Parathyroid adenoma (tissue), 2 donors: ENCODE measurements around the gene C13orf46.

Source experiments
- H2AFZ ChIP-seq: fragments of 300-600 bp; sonication (generic); one replicate; pipeline ENCODE4 v1.7.0; 2017; ENCODE audit warnings: antibody characterized with exemption, mild to moderate bottlenecking
- H3K27ac ChIP-seq: fragments of 300-600 bp; sonication (generic); one replicate; pipeline ENCODE4 v1.7.0; 2017
- H3K27me3 ChIP-seq: fragments of 300-600 bp; sonication (generic); one replicate; pipeline ENCODE4 v1.7.0; 2017; ENCODE audit warnings: low read length; ENCODE audit not compliant: control insufficient read depth, insufficient read depth
- H3K36me3 ChIP-seq: fragments of 300-600 bp; sonication (generic); one replicate; pipeline ENCODE4 v1.7.0; 2017; ENCODE audit warnings: low read length; ENCODE audit not compliant: control insufficient read depth, insufficient read depth
- H3K4me1 ChIP-seq: fragments of 300-600 bp; sonication (generic); one replicate; pipeline ENCODE4 v1.7.0; 2017; ENCODE audit warnings: control low read depth
- H3K4me2 ChIP-seq: fragments of 300-600 bp; sonication (generic); one replicate; pipeline ENCODE4 v1.7.0; 2017; ENCODE audit warnings: low read length
- H3K4me3 ChIP-seq: fragments of 300-600 bp; sonication (generic); one replicate; pipeline ENCODE4 v1.7.0; 2017; ENCODE audit warnings: low read depth, low read length
- H3K79me2 ChIP-seq: fragments of 300-600 bp; sonication (generic); one replicate; pipeline ENCODE4 v1.7.0; 2017; ENCODE audit warnings: control low read depth
- H3K9ac ChIP-seq: fragments of 300-600 bp; sonication (generic); one replicate; pipeline ENCODE4 v1.7.0; 2017; ENCODE audit warnings: mild to moderate bottlenecking
- H3K9me3 ChIP-seq: fragments of 300-600 bp; sonication (generic); one replicate; pipeline ENCODE4 v1.7.0; 2017; ENCODE audit warnings: low read length; ENCODE audit not compliant: control insufficient read depth
- CTCF ChIP-seq: fragments of 300-600 bp; sonication (generic); IDR thresholded peaks from one replicate; pipeline ENCODE4 v1.7.0; 2017; ENCODE audit warnings: antibody characterized with exemption, mild to moderate bottlenecking
- donor health status: primary hyperparathyroidism.

The C13orf46 gene

GRCh38 chr13:113939129-113939943 lies 34.5 kb downstream of the C13orf46 start:
- no peaks in the 10 kb centered on the region for H3K27me3 ChIP-seq
- no peak overlapping the region for H2AFZ ChIP-seq
- H3K9me3 ChIP-seq, result no peaks in the 10 kb centered on the region
- H3K4me1 ChIP-seq, result no peaks in the 10 kb centered on the region
- no peak overlapping the region for H3K9ac ChIP-seq
- H3K36me3 ChIP-seq, result no peaks in the 10 kb centered on the region
- no peak for TF ChIP-seq CTCF
- H3K27ac ChIP-seq, result no peak overlapping the region
- no peak overlapping the region for H3K4me2 ChIP-seq
- H3K79me2 ChIP-seq, result no peaks in the 10 kb centered on the region
- H3K4me3 ChIP-seq, result no peak overlapping the region

- no peak overlapping the region for H3K4me2 ChIP-seq
- H2AFZ ChIP-seq, result no peak overlapping the region
- no peaks in the 10 kb centered on the region for H3K27me3 ChIP-seq
- no peak overlapping the region for H3K27ac ChIP-seq
- no peak for TF ChIP-seq CTCF
- H3K4me3 ChIP-seq, result no peak overlapping the region
- H3K9ac ChIP-seq, result no peak overlapping the region
- H3K36me3 ChIP-seq, result no peaks in the 10 kb centered on the region
- no peaks in the 10 kb centered on the region for H3K79me2 ChIP-seq
- no peaks in the 10 kb centered on the region for H3K9me3 ChIP-seq
- H3K4me1 ChIP-seq, result no peaks in the 10 kb centered on the region
Measured at GRCh38 chr13:113938716-113939115, 35.2 kb downstream of the C13orf46 start.

GRCh38 chr13:113938246-113938645 lies 35.6 kb downstream of the C13orf46 start:
- Histone ChIP-seq H3K4me2 (no peak overlapping the region), H3K79me2 (no peaks in the 10 kb centered on the region), H3K27me3 (no peaks in the 10 kb centered on the region), H3K9me3 (no peaks in the 10 kb centered on the region), H2AFZ (no peak overlapping the region), H3K4me1 (no peaks in the 10 kb centered on the region), H3K9ac (no peak overlapping the region), H3K36me3 (no peaks in the 10 kb centered on the region), H3K27ac (no peak overlapping the region), H3K4me3 (no peak overlapping the region)
- TF ChIP-seq CTCF, result no peak

- Histone ChIP-seq H2AFZ (no peak overlapping the region), H3K27me3 (no peaks in the 10 kb centered on the region), H3K9ac (no peak overlapping the region), H3K4me1 (no peaks in the 10 kb centered on the region), H3K36me3 (no peaks in the 10 kb centered on the region), H3K9me3 (no peaks in the 10 kb centered on the region), H3K79me2 (no peaks in the 10 kb centered on the region), H3K4me3 (no peak overlapping the region), H3K27ac (no peak overlapping the region), H3K4me2 (no peak overlapping the region)
- no peak for TF ChIP-seq CTCF
Measured at GRCh38 chr13:113937527-113938180, 36.2 kb downstream of the C13orf46 start.
